Choroid plexus epithelial cell (primary cell): ENCODE results near the gene TMEM132D.

Source experiments
- DNase-seq: peaks from one replicate; pipeline ENCODE4 v3.0.0-alpha.2; 2010; ENCODE audit warnings: low read depth
- H3K4me3 ChIP-seq: 2 replicates; pipeline ENCODE4 v1.5.1; 2011; ENCODE audit warnings: low read depth, mild to moderate bottlenecking, control low read depth, low read length, moderate library complexity
- CTCF ChIP-seq: conservative IDR thresholded peaks from 2 replicates; pipeline ENCODE4 v1.5.1; 2011; ENCODE audit warnings: low read depth, mild to moderate bottlenecking, control low read depth, inconsistent platforms, low read length, moderate library complexity

Gene TMEM132D

GRCh38 chr12:129337413-129337812, 566.4 kb downstream of the TMEM132D start:
- no peak for TF ChIP-seq CTCF
- no peak overlapping the region for H3K4me3 ChIP-seq
- DNase-seq: no peak

- no peak overlapping the region for H3K4me3 ChIP-seq
- DNase-seq: no peak
- TF ChIP-seq CTCF: no peak
Observed at GRCh38 chr12:129335773-129336172, 568.1 kb downstream of the TMEM132D start.

- H3K4me3 ChIP-seq: no peak overlapping the region
- DNase-seq: no peak
- no peak for TF ChIP-seq CTCF
Observed at GRCh38 chr12:129332286-129332685, 571.5 kb downstream of the TMEM132D start.

GRCh38 chr12:129331356-129332085, 572.3 kb downstream of the TMEM132D start:
- DNase-seq: no peak
- H3K4me3 ChIP-seq: no peak overlapping the region
- TF ChIP-seq CTCF: no peak

- DNase-seq: no peak
- H3K4me3 ChIP-seq: no peak overlapping the region
- TF ChIP-seq CTCF: no peak
Observed at GRCh38 chr12:129328235-129328634, 575.6 kb downstream of the TMEM132D start.

- no peak overlapping the region for H3K4me3 ChIP-seq
- no peak for TF ChIP-seq CTCF
- no peak for DNase-seq
Observed at GRCh38 chr12:129325566-129325965, 578.3 kb downstream of the TMEM132D start.

- no peak for TF ChIP-seq CTCF
- peak; percentile 9 for DNase-seq
- H3K4me3 ChIP-seq: no peak overlapping the region
Observed at GRCh38 chr12:129312048-129312447, 591.8 kb downstream of the TMEM132D start.
